ENCODE data around the gene HMSD.
A peak's percentile ranks its signal among the peaks of the same experiment; 100 is the strongest.

Gene HMSD

DNA sequence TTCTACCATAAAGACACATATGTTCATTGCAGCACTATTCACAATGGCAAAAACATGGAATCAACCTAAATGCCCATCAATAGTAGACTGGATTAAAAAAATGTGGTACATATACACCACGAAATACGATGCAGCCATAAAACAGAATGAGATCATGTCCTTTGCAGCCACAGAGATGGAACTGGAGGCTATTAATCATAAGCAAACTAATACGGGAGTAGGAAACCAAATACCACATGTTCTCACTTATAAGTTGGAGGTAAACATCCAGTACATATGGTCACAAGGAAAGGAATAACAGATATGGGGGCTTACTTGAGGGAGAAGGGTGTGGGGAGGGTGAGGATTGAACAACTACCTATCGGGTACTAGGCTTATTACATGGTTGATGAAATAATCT lies 7.7 kb downstream of the HMSD start:
- DNase-seq (ENCODE audit: low read depth in 2 of 2), result no peak

- DNase-seq (ENCODE audit: low read depth in 2 of 2), result no peak
Observed at GRCh38 chr18:63960891-63961290, 11.8 kb downstream of the HMSD start.

- DNase-seq (ENCODE audit: low read depth in 2 of 2), result no peak
Observed at GRCh38 chr18:63961435-63961980, 12.4 kb downstream of the HMSD start.

DNA sequence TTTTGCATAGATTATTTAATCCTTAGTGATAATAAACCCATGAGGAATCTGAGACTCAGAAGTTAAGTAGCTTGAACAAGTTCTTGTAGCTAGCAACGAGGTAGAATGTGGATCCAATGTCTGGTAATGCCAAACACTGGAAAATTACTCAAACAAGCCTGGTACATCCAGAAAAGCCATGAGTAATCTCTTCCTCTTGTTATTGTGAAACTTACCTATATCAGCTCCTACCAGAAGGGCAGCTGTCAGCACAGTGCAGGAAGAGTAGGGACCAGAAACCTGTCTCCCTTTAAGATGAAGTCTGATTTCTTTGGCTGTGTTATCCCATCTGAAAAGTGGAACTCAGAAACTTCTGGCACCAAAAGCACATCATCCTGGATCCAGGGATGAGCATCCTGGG lies 13.0 kb downstream of the HMSD start:
- no peak for DNase-seq (ENCODE audit: low read depth in 2 of 2)

- no peak for DNase-seq (ENCODE audit: low read depth in 2 of 2)
Observed at GRCh38 chr18:63963615-63964256, 14.6 kb downstream of the HMSD start.

GRCh38 chr18:63964908-63965307 lies 15.8 kb downstream of the HMSD start:
- no peak for DNase-seq (ENCODE audit: low read depth in 2 of 2)

- no peak for DNase-seq (ENCODE audit: low read depth in 2 of 2)
Observed at GRCh38 chr18:63965716-63966330, 16.7 kb downstream of the HMSD start.

DNA sequence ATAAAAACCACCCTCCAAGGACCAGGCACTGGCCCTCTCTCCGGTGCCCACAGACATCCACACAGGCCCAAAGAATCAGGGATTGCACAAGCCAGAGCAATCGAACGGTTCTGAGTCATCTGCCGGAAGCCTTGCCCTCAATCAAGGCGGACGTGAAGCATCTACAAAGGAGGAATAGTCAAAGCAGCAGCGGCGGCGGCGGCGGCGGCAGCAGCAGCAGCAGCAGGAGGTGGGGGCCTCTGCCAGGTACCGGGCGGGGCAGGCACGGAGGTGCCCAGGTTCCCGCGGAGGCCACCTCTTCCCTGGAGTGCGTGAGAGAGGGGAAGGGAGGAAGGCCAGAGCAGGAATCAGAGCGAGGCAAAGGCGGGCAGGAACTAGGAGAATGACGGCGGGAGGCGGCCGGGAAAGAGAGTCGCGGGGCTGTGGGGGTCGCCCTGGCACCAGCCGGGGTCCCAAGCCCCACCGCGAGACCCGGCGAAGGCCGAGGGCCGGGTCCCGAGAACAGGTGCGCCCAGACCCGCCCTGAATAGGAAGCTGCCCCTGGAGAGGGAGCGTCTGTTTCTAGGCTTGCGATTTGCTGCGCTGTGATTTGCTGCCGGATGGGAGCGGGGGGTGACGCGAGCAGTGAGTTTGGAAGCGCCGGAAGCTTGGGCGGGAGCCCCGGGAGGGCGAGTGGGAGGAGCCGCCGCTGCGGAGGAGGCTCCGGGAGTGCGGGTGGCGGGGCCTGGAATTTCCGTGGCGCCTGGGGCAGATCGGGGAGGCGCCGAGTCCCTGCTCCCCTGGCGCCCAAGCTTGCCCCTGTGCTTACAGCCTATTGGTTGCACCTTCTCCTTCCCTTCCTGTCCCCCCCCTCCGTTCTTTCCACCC lies 21.1 kb downstream of the HMSD start, which contains the start of gene SERPINB8:
SERPINB8 (plus strand) TSS at position 140 of the 867 bp plus-strand sequence. CDS start 8,228 bp downstream, outside the sequence.
- peak; percentile 51 to 57 for DNase-seq (ENCODE audit: low read depth in 2 of 2)

DNA sequence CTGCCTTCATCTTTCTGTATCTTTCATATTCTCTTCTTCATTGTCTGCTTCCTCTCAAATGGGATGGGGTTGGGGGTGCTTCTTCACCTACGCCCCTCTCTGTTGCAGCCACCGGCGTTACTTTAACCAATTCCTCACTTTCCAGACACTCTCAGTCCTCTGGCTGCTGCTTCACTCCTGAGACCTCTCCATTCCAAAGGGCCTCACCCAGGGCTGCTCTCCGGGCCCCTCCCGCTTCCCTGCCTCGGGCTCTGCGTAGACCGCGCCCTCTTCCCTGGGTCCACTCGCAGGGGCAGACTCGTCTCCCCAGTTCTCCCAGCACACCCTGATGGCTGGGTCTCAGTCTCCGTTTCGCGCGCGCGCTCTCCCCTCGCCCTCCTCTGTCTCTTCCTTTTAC lies 21.7 kb downstream of the HMSD start:
- no peak for DNase-seq (ENCODE audit: low read depth in 2 of 2)

DNA sequence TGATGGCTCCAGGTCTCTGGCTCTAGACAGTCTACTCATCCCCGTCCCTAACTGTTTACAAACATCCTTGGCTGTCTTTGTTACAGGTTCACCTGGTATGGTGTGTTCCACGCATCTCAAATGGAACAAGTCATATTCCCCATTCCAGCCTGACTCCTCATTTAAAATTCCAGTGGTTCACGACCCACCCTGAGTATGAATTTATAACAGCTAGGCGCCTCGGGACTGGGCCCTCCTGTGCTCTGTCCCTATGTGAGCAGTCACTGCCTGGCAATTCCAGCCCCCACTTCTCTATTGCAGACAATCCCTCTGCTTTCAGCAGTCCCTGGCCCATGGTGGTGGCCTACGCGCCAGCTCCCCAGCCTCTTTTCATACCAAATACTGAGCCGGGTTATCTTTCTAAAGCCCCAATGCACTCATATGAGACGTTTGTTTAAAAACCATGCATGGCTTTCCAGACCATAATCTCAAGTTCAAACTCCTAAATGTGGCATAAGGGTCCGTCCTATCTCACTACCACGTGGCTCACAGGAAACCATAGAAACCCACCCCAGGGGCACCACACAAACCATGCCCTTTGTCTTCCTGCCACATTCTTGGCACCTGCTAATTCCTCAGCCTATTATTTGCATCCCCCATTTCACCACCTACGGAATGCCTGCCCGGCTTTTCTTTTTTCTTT lies 22.4 kb downstream of the HMSD start:
- DNase-seq (ENCODE audit: low read depth in 2 of 2), result no peak

DNA sequence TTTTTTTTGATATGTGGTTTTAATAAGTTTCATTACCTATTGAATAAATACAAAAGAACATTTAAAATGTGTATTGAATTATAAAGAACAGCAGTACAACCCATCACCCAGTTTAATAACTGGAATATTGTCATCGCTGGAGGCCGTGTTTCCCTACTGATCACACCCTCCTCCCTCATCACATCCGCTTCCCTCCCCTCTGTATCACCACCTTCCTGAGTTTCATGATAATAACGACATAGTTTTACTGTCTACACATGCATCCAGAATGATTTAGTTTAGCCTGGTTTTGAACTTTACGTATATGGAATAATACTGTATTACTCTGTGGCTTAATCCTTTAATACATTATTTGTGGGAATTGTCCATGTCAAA lies 22.9 kb downstream of the HMSD start:
- DNase-seq (ENCODE audit: low read depth in 2 of 2), result no peak

DNA sequence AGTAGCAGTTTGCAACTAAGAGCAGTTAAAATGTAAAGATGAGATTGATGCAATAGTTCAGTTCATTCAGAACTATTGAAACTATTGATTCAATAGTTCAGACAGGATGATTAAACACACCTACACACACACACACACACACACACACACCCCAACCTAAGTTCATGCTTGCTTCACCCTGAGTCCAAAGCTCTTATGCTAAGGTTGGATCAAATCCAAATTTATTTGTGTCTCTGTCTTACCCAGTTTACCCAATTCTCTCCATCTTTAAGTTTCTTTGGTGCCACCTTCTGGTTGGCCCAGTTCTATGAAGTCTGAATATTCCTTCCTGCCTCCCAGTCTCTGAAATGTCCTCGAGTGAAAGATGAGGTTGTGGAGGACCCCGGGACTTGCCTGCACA lies 25.9 kb downstream of the HMSD start:
- no peak for DNase-seq (ENCODE audit: low read depth in 2 of 2)

- DNase-seq (ENCODE audit: low read depth in 2 of 2), result no peak
Observed at GRCh38 chr18:63975628-63976027, 26.5 kb downstream of the HMSD start.

GRCh38 chr18:63977040-63977439 lies 27.9 kb downstream of the HMSD start:
- DNase-seq (ENCODE audit: low read depth in 2 of 2), result no peak

DNA sequence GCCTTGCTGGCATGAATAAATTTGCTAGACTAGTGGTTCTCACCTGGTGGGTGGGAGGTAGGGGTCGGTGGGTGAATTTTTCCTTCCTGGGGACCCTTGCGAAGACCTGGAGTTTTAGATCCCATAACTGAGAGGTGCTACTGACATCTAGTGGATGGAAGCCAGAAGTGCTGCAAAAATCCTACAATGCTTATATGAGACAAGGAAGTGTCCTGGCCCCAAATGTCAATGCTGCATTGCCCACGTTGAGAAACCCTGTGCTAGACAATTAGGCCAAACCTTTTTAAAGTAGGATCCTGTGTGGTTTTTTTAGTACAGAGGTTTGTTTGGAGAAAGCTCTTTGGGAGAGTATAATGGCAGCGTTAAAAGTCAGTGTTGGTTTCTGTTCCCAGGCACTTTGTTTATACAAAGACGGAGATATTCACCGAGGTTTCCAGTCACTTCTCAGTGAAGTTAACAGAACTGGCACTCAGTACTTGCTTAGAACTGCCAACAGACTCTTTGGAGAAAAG lies 30.4 kb downstream of the HMSD start:
- DNase-seq (ENCODE audit: low read depth in 2 of 2), result no peak

- DNase-seq (ENCODE audit: low read depth in 2 of 2), result no peak
Observed at GRCh38 chr18:63980027-63980426, 30.9 kb downstream of the HMSD start.

- no peak for DNase-seq (ENCODE audit: low read depth in 2 of 2)
Observed at GRCh38 chr18:63980896-63981460, 31.9 kb downstream of the HMSD start.

DNA sequence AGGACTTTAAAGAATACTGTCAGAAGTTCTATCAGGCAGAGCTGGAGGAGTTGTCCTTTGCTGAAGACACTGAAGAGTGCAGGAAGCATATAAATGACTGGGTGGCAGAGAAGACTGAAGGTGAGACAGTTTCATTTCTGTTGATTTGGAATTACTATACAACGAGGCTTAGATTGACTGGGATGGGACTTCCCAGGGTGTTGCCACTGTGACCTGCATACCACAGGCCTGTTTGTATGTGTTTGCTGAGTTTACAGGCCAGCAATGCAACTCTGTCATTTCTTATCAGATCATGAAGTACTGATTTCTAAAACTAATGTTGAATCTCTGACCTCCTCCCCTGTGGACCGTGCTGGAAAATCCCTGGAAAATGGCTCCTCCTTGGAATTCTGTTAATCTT lies 32.6 kb downstream of the HMSD start:
- DNase-seq (ENCODE audit: low read depth in 2 of 2), result no peak

DNA sequence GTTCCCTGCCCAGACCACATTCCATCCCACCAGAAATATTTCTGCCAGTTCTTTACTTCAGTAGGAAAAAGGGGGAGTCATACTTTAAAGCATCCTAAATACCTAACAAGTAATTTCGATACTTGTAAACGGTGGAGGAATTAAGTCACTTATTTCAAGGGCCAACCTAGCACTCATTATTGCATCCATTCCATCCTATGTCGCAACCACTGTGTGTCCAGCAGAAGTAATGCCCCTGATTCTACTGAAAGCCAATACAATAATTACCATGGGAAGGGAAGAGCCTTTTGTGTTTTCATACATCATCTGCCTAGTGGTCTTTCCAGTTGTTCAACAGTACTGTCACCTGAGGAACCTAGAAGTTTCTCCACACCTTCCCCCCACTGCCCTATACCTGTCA lies 33.3 kb downstream of the HMSD start:
- DNase-seq (ENCODE audit: low read depth in 2 of 2), result no peak

GRCh38 chr18:63986885-63987284 lies 37.8 kb downstream of the HMSD start:
- DNase-seq (ENCODE audit: low read depth in 2 of 2), result no peak

DNA sequence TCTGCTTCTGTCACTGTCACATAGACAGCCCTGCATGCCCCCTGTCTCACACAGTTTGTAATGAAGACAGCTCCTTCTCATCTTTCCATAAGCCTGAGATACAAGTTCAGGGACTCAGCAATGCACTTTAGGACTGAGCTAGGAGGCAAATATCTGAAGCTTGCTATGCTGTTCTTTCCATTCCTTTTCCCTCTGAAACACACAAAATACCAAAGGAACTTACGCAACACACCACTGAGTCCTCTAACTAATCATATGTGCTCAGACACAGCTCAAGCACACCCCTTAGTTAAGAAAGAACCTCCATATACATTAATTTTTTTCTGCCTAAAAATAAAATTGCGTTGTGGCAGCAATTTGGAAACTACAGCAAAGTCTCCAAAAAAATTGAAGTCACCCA lies 38.6 kb downstream of the HMSD start:
- DNase-seq (ENCODE audit: low read depth in 2 of 2), result no peak

All from stimulated activated CD4-positive, alpha-beta T cell treated with anti-CD3 and anti-CD28 coated beads, Interleukin-1b, Interleukin-23, amount 100 ng/mL, for 1 hour (primary cell).